ENCODE measurements around the gene AMDHD2.

Gene AMDHD2

GRCh38 chr16:2471653-2472487 lies 48.3 kb upstream of the AMDHD2 start:
- TF ChIP-seq CTCF (IDR thresholded peaks at IDR 0.05; ENCODE audit: low read depth, low read length, poor library complexity, severe bottlenecking) (no peak), EZH2phosphoT487 (IDR thresholded peaks at IDR 0.05; ENCODE audit: borderline replicate concordance, low read length) (no peak)
- H3K9me2 ChIP-seq (replicated peaks; ENCODE audit: control insufficient read depth, low read length), result no peaks in the 10 kb centered on the region
- peaks cover 11% of the 10 kb centered on the region; the same call in 1 of the 2 replicates for H4K20me1 ChIP-seq (ENCODE audit: control insufficient read depth, insufficient read depth, low read depth, low read length)
- no peaks in the 10 kb centered on the region for H3K9me3 ChIP-seq (ENCODE audit: control insufficient read depth, insufficient read depth, low read length)
- H3K79me2 ChIP-seq (ENCODE audit: control insufficient read depth, low read length), result peaks cover 40% of the 10 kb centered on the region
- H3K4me2 ChIP-seq (ENCODE audit: low read length), result peak overlapping the region; percentile 92
- peaks cover 5% of the 10 kb centered on the region; the same call in 1 of the 2 replicates for H3K36me3 ChIP-seq (ENCODE audit: control insufficient read depth, low read length)
- peak overlapping the region; percentile 95 for H3K27ac ChIP-seq (ENCODE audit: low read depth, low read length)
- H3K4me1 ChIP-seq (ENCODE audit: control insufficient read depth, low read length), result peaks cover 78% of the 10 kb centered on the region
- H3K4me3 ChIP-seq (ENCODE audit: low read length), result peak overlapping the region; percentile 81
- H3F3A ChIP-seq (ENCODE audit: control insufficient read depth, insufficient read depth), result peaks cover 13% of the 10 kb centered on the region
- H3K27me3 ChIP-seq (ENCODE audit: control insufficient read depth, low read length), result no peaks in the 10 kb centered on the region

- Histone ChIP-seq H3K9me2 (replicated peaks; ENCODE audit: control insufficient read depth, low read length) (no peaks in the 10 kb centered on the region), H3K9me3 (ENCODE audit: control insufficient read depth, insufficient read depth, low read length) (no peaks in the 10 kb centered on the region), H3K4me2 (ENCODE audit: low read length) (peak overlapping the region; percentile 92), H3K4me1 (ENCODE audit: control insufficient read depth, low read length) (peaks cover 73% of the 10 kb centered on the region), H3K4me3 (ENCODE audit: low read length) (peak overlapping the region; percentile 97), H3K36me3 (ENCODE audit: control insufficient read depth, low read length) (peaks cover 5% of the 10 kb centered on the region), H3K79me2 (ENCODE audit: control insufficient read depth, low read length) (peaks cover 46% of the 10 kb centered on the region), H3K27ac (ENCODE audit: low read depth, low read length) (no peak overlapping the region), H3F3A (ENCODE audit: control insufficient read depth, insufficient read depth) (peaks cover 12% of the 10 kb centered on the region), H3K27me3 (ENCODE audit: control insufficient read depth, low read length) (no peaks in the 10 kb centered on the region), H4K20me1 (ENCODE audit: control insufficient read depth, insufficient read depth, low read depth, low read length) (peaks cover 14% of the 10 kb centered on the region; the same call in 1 of the 2 replicates)
- TF ChIP-seq CTCF (IDR thresholded peaks at IDR 0.05; ENCODE audit: low read depth, low read length, poor library complexity, severe bottlenecking) (no peak), EZH2phosphoT487 (IDR thresholded peaks at IDR 0.05; ENCODE audit: borderline replicate concordance, low read length) (no peak)
Observed at GRCh38 chr16:2472488-2472864, 47.7 kb upstream of the AMDHD2 start.

- Histone ChIP-seq H3F3A (ENCODE audit: control insufficient read depth, insufficient read depth) (peaks cover 12% of the 10 kb centered on the region), H3K27ac (ENCODE audit: low read depth, low read length) (peak overlapping the region; percentile 50), H3K4me1 (ENCODE audit: control insufficient read depth, low read length) (peaks cover 70% of the 10 kb centered on the region), H3K36me3 (ENCODE audit: control insufficient read depth, low read length) (peaks cover 8% of the 10 kb centered on the region), H3K9me3 (ENCODE audit: control insufficient read depth, insufficient read depth, low read length) (no peaks in the 10 kb centered on the region), H3K4me3 (ENCODE audit: low read length) (peak overlapping the region; percentile 97), H4K20me1 (ENCODE audit: control insufficient read depth, insufficient read depth, low read depth, low read length) (peaks cover 16% of the 10 kb centered on the region; the same call in 1 of the 2 replicates), H3K79me2 (ENCODE audit: control insufficient read depth, low read length) (peaks cover 51% of the 10 kb centered on the region), H3K4me2 (ENCODE audit: low read length) (peak overlapping the region; percentile 92), H3K9me2 (replicated peaks; ENCODE audit: control insufficient read depth, low read length) (no peaks in the 10 kb centered on the region), H3K27me3 (ENCODE audit: control insufficient read depth, low read length) (no peaks in the 10 kb centered on the region)
- no peak for TF ChIP-seq CTCF (IDR thresholded peaks at IDR 0.05; ENCODE audit: low read depth, low read length, poor library complexity, severe bottlenecking)
- TF ChIP-seq EZH2phosphoT487 (IDR thresholded peaks at IDR 0.05; ENCODE audit: borderline replicate concordance, low read length), result no peak
Observed at GRCh38 chr16:2472885-2473445, 47.2 kb upstream of the AMDHD2 start.

Data from DOHH2 (cell line).